Astrocyte (in vitro differentiated cells and primary cell): ENCODE results near the gene ASPSCR1.

Experiments
- EZH2 ChIP-seq: IDR thresholded peaks from 2 replicates; pipeline ENCODE4 v1.6.1; 2012; ENCODE audit warnings: mild to moderate bottlenecking, low read length, inconsistent platforms; ENCODE audit not compliant: insufficient read depth
- TF ChIP-seq, protein P1 (sequence below): IDR thresholded peaks from 2 replicates; pipeline ENCODE4 v1.5.1; 2011; ENCODE audit warnings: low read depth, mild to moderate bottlenecking, inconsistent platforms, low read length, moderate library complexity; ENCODE audit not compliant: insufficient read depth

DNA sequence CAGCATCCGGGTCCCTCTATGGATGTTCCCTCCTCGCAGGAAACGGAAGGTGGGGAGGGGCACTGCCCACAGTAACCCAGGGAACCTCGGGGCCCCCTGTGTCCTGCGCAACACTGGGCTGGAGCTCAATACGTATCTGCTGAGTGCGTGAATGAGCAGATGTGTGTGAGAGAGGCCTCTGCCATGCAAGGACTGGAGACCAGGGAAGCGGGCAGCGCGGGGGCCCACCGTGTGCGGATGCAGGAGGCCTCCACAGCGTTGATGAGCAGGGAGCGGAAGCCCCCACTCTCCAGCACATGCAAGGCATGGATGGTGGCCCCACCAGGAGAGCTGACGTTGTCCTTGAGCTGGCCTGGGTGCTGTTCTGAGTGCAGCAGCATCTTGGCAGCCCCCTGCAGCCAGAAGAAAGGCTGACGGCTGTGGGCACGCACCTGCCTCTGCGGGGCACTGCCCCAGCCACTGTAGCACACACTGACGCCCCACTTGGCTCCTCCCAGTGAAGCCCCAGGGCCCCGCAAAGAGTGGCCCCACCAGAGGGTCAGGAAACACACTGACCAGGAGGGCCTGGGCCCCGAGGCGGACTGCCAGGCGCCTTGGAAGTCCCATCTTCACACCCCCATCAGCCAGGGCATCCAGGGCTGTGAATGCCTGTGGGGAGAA is 43.2 kb upstream of the ASPSCR1 start:
- TF ChIP-seq, protein P1, sequence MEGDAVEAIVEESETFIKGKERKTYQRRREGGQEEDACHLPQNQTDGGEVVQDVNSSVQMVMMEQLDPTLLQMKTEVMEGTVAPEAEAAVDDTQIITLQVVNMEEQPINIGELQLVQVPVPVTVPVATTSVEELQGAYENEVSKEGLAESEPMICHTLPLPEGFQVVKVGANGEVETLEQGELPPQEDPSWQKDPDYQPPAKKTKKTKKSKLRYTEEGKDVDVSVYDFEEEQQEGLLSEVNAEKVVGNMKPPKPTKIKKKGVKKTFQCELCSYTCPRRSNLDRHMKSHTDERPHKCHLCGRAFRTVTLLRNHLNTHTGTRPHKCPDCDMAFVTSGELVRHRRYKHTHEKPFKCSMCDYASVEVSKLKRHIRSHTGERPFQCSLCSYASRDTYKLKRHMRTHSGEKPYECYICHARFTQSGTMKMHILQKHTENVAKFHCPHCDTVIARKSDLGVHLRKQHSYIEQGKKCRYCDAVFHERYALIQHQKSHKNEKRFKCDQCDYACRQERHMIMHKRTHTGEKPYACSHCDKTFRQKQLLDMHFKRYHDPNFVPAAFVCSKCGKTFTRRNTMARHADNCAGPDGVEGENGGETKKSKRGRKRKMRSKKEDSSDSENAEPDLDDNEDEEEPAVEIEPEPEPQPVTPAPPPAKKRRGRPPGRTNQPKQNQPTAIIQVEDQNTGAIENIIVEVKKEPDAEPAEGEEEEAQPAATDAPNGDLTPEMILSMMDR: no peak
- no peak for TF ChIP-seq EZH2
